B cell (primary cell): ENCODE data around the gene GALNT10. TPM values are rescaled to one million over a fixed set of nuclear protein-coding genes. Genes with fewer than 3 reads are reported as not detected.

Experiments
- ATAC-seq: fragments of 200-7000 bp; cut with Tn5 transposase; one replicate; pipeline ENCODE4 v1.10.0; 2021; ENCODE audit warnings: low read depth, mild to moderate bottlenecking, moderate number of reproducible peaks, moderate library complexity
- CTCF ChIA-PET: fragments of 350-600 bp; sonication (Branson Sonifier 250); formaldehyde crosslinking; loops from one replicate; lab custom pipeline; 2021; ENCODE audit warnings: antibody characterized with exemption, inconsistent platforms; lab: Charles Lee
- POLR2A ChIA-PET: fragments of 350-600 bp; sonication (Branson Sonifier 250); formaldehyde crosslinking; loops from one replicate; lab custom pipeline; 2021; ENCODE audit warnings: antibody characterized with exemption; lab: Charles Lee
- DNase-seq: peaks from one replicate; pipeline ENCODE4 v3.0.0; 2013
- H2AFZ ChIP-seq: 2 replicates; pipeline ENCODE4 v1.6.1; 2012; ENCODE audit warnings: mild to moderate bottlenecking, low read depth, low read length; ENCODE audit not compliant: insufficient read depth, poor library complexity, severe bottlenecking
- H3K27ac ChIP-seq, 2 donors: 1 replicate in 1 of 2; 2 replicates in 1 of 2; pipeline ENCODE4 v1.5.1; 2012 to 2013; ENCODE audit warnings: low read length in 2 of 2, mild to moderate bottlenecking in 2 of 2, moderate library complexity in 1 of 2
- H3K27me3 ChIP-seq, 4 experiments: fragments of 200-600 bp in 1 of 4; sonication (generic) in 1 of 4; replicated peaks in 1 of 4; 1 replicate in 2 of 4; 2 replicates in 2 of 4; pipeline versions ENCODE4 v1.6.1 to v1.7.0; 2013 to 2016; ENCODE audit warnings: low read length in 3 of 4, mild to moderate bottlenecking in 2 of 4, mixed read lengths in 1 of 4, moderate library complexity in 1 of 4; ENCODE audit not compliant: insufficient read depth in 4 of 4, control insufficient read depth in 3 of 4; ENCODE audit errors: control extremely low read depth in 1 of 4
- H3K36me3 ChIP-seq, 2 experiments: replicated peaks in 1 of 2; 1 replicate in 1 of 2; 2 replicates in 1 of 2; pipeline versions ENCODE4 v1.6.1 to v1.7.1; 2013; ENCODE audit warnings: low read length in 1 of 2; ENCODE audit not compliant: insufficient read depth in 2 of 2, control insufficient read depth in 1 of 2; ENCODE audit errors: control extremely low read depth in 1 of 2, extremely low read depth in 1 of 2
- H3K4me1 ChIP-seq, 2 donors: fragments of 200-600 bp in 1 of 2; sonication (generic) in 1 of 2; 1 replicate in 1 of 2; 2 replicates in 1 of 2; pipeline versions ENCODE4 v1.5.1 to v1.6.1; 2013 to 2017; ENCODE audit warnings: low read length in 2 of 2; ENCODE audit not compliant: control insufficient read depth in 2 of 2, insufficient read depth in 2 of 2
- H3K4me2 ChIP-seq: replicated peaks from 2 replicates; pipeline ENCODE3; 2012; ENCODE audit warnings: mild to moderate bottlenecking, low read depth, low read length; ENCODE audit not compliant: poor library complexity, severe bottlenecking
- H3K4me3 ChIP-seq, 5 experiments: fragments of 200-600 bp in 1 of 5; sonication (generic) in 1 of 5; 1 replicate in 3 of 5; 2 replicates in 2 of 5; pipeline versions ENCODE4 v1.5.1 to v1.7.0; 2011 to 2016; ENCODE audit warnings: low read length in 4 of 5, mild to moderate bottlenecking in 4 of 5, low read depth in 2 of 5, control low read depth in 1 of 5, moderate library complexity in 1 of 5; ENCODE audit not compliant: insufficient read depth in 1 of 5; ENCODE audit errors: control extremely low read depth in 1 of 5, extremely low read depth in 1 of 5
- H3K79me2 ChIP-seq: fragments of 200-600 bp; sonication (generic); one replicate; pipeline ENCODE4 v1.6.0; 2016; ENCODE audit warnings: low read length; ENCODE audit not compliant: control insufficient read depth, insufficient read depth
- H3K9ac ChIP-seq: fragments of 200-600 bp; sonication (generic); 2 replicates; pipeline ENCODE4 v1.6.1; 2017; ENCODE audit warnings: mild to moderate bottlenecking, low read length, moderate library complexity
- H3K9me3 ChIP-seq, 3 donors: one replicate each; pipeline versions ENCODE4 v1.6.1 to v1.7.1; 2013; ENCODE audit warnings: low read length in 2 of 3; ENCODE audit not compliant: control insufficient read depth in 2 of 3, insufficient read depth in 1 of 3; ENCODE audit errors: control extremely low read depth in 1 of 3
- H4K20me1 ChIP-seq: 2 replicates; pipeline ENCODE4 v1.6.0; 2012; ENCODE audit warnings: mild to moderate bottlenecking, low read length; ENCODE audit not compliant: insufficient read depth, control insufficient read depth, poor library complexity, severe bottlenecking
- H3K27ac Mint-ChIP-seq: one replicate; pipeline ENCODE4 v1.8.0; 2021; ENCODE audit warnings: mixed read lengths
- H3K27me3 Mint-ChIP-seq: one replicate; pipeline ENCODE4 v1.8.0; 2021; ENCODE audit warnings: mixed read lengths
- H3K4me1 Mint-ChIP-seq: one replicate; pipeline ENCODE4 v1.8.0; 2021; ENCODE audit warnings: mixed read lengths
- H3K4me3 Mint-ChIP-seq: one replicate; pipeline ENCODE4 v1.8.0; 2021; ENCODE audit warnings: mixed read lengths
- H3K9me3 Mint-ChIP-seq: one replicate; pipeline ENCODE4 v1.8.0; 2022; ENCODE audit warnings: mixed read lengths; ENCODE audit not compliant: insufficient read depth
- CTCF ChIP-seq: fragments of 200-600 bp; IDR thresholded peaks from one replicate; pipeline ENCODE4 v1.8.0; 2022; ENCODE audit warnings: antibody characterized with exemption, mild to moderate bottlenecking
- EZH2 ChIP-seq: IDR thresholded peaks from 2 replicates; pipeline ENCODE4 v1.6.1; 2012; ENCODE audit warnings: borderline replicate concordance, low read depth, mild to moderate bottlenecking, moderate library complexity, low read length; ENCODE audit not compliant: insufficient read depth, poor library complexity, severe bottlenecking
- WGBS: methylation state at CpG from one replicate; pipeline ENCODE4 v1.1.5; 2013; ENCODE audit warnings: missing lambda C conversion rate; ENCODE audit not compliant: insufficient coverage; 5-methylcytosine and 5-hydroxymethylcytosine counted together
- intact Hi-C: fragments of 100-400 bp; cut with micrococcal nuclease; formaldehyde crosslinking; loops from one replicate; pipeline ENCODE4 v1.10.0; 2022
- polyA plus RNA-seq: library from polyadenylated mRNA; depleted of rRNA; stranded (reverse); fragments of >200 nt; gene quantifications from 2 replicates; pipeline ENCODE4 v1.2.3, GENCODE V29; 2012
- total RNA-seq, 2 donors: library from RNA; stranded (reverse); fragments of 120-200 nt in 1 of 2; gene quantifications; 1 replicate in 1 of 2; 2 replicates in 1 of 2; pipeline versions ENCODE4 v1.2.3 to v1.2.4, GENCODE V29; 2013 to 2022

GALNT10 gene
- total and polyA plus RNA-seq, 2 donors (not counting 1 experiment from before 2014, with no cell fraction given) = 27.7 to 42.8 TPM

GRCh38 chr5:154284433-154284832 lies 93.9 kb downstream of the GALNT10 start:
- H3K27ac Mint-ChIP-seq = peak overlapping the region; percentile 57

More at GRCh38 chr5:154284433-154284832, 93.9 kb downstream of the GALNT10 start:
- CTCF ChIA-PET = interaction anchor here (1.0 to 1.3 kb wide), 4 partner anchors 46 to 212 kb away, joined by 3 to 5 read pairs (median 4); partner anchors contain the start of gene GALNT10
- peaks cover 0 to 5% of the 10 kb centered on the region in 2 experiments for H3K36me3 ChIP-seq
- DNase-seq (peak; percentile 55), ATAC-seq (peak; percentile 91)
- Mint-ChIP-seq H3K27me3 (no peaks in the 10 kb centered on the region), H3K4me3 (peak overlapping the region; percentile 5), H3K4me1 (peaks cover 33% of the 10 kb centered on the region), H3K9me3 (no peaks in the 10 kb centered on the region)
- no peak overlapping the region for H2AFZ ChIP-seq
- WGBS = 0% methylated on average over 1 of the region's 2 CpGs
- H3K4me1 ChIP-seq = peaks cover 17 to 23% of the 10 kb centered on the region in 2 donors
- no peaks in the 10 kb centered on the region for H3K27me3 ChIP-seq
- peaks cover 23% of the 10 kb centered on the region for H3K79me2 ChIP-seq
- H3K4me2 ChIP-seq = peak overlapping the region; percentile 17
- no peak overlapping the region for H3K9ac ChIP-seq
- H3K4me3 ChIP-seq = no peak overlapping the region
- no peak overlapping the region for H3K27ac ChIP-seq
- peaks cover 23% of the 10 kb centered on the region for H4K20me1 ChIP-seq
- no peaks in the 10 kb centered on the region for H3K9me3 ChIP-seq
- TF ChIP-seq EZH2 (no peak), CTCF (no peak)
- intact Hi-C loops = loop anchor here (5.0 kb wide), 1 partner anchor 47 kb away; no protein-coding TSS in a partner anchor
- POLR2A ChIA-PET = interaction anchor here (1.0 kb wide), 1 partner anchor 10 kb away, joined by 3 read pairs; no protein-coding TSS in a partner anchor
